WTC11 (cell line): ENCODE measurements around the gene LAMC1. TPM values are rescaled to one million over a fixed set of nuclear protein-coding genes. Genes with fewer than 3 reads are reported as not detected.

Experiments
- ATAC-seq: fragments of 200-7000 bp; cut with Tn5 transposase; 2 replicates; pipeline ENCODE4 v1.10.0; 2021; ENCODE audit warnings: mild to moderate bottlenecking, moderate library complexity
- CTCF ChIA-PET: fragments of 300-600 bp; sonication (Branson Sonifier 250); formaldehyde crosslinking; loops from one replicate; lab custom pipeline; 2021; ENCODE audit warnings: antibody characterized with exemption; lab: Charles Lee
- POLR2A ChIA-PET: fragments of 350-600 bp; sonication (Branson Sonifier 250); formaldehyde crosslinking; loops from one replicate; lab custom pipeline; 2021; ENCODE audit warnings: antibody characterized with exemption; lab: Charles Lee
- DNase-seq: peaks from one replicate; pipeline ENCODE4 v3.0.0; 2021; ENCODE audit warnings: low spot score
- H3K27ac Mint-ChIP-seq: 2 replicates; pipeline ENCODE4 v1.8.0; 2021; ENCODE audit warnings: mixed read lengths
- H3K27me3 Mint-ChIP-seq: 2 replicates; pipeline ENCODE4 v1.8.0; 2021; ENCODE audit warnings: low read depth, mild to moderate bottlenecking, moderate library complexity, mixed read lengths
- H3K36me3 Mint-ChIP-seq: 2 replicates; pipeline ENCODE4 v1.8.0; 2021; ENCODE audit warnings: mixed read lengths
- H3K4me1 Mint-ChIP-seq: 2 replicates; pipeline ENCODE4 v1.8.0; 2022; ENCODE audit warnings: mixed read lengths
- H3K4me3 Mint-ChIP-seq: 2 replicates; pipeline ENCODE4 v1.8.0; 2021; ENCODE audit warnings: mild to moderate bottlenecking, moderate library complexity, mixed read lengths
- H3K9me3 Mint-ChIP-seq: 2 replicates; pipeline ENCODE4 v1.8.0; 2021; ENCODE audit warnings: mixed read lengths
- CREB1 ChIP-seq: sonication (generic); formaldehyde crosslinking; IDR thresholded peaks from 2 replicates; pipeline ENCODE4 v1.8.0; 2023; ENCODE audit warnings: mild to moderate bottlenecking, missing genetic modification reagents
- CREM ChIP-seq: sonication (generic); formaldehyde crosslinking; IDR thresholded peaks from 2 replicates; pipeline ENCODE4 v1.8.1; 2022; ENCODE audit warnings: mild to moderate bottlenecking, missing genetic modification reagents, moderate library complexity
- ELF4 ChIP-seq: sonication (generic); formaldehyde crosslinking; IDR thresholded peaks from 2 replicates; pipeline ENCODE4 v1.8.1; 2022; ENCODE audit warnings: low read depth, mild to moderate bottlenecking, moderate library complexity, missing genetic modification reagents
- HMGA2 ChIP-seq: fragments of 250-450 bp; sonication (Bioruptor Pico); IDR thresholded peaks from 2 replicates; pipeline ENCODE4 v1.4.0; 2021; ENCODE audit warnings: mild to moderate bottlenecking, moderate library complexity
- JAZF1 ChIP-seq: fragments of 250-450 bp; sonication (Bioruptor Pico); IDR thresholded peaks from 2 replicates; pipeline ENCODE4 v1.9.0; 2021; ENCODE audit warnings: moderate library complexity, mild to moderate bottlenecking, inconsistent platforms
- MYBL2 ChIP-seq: sonication (generic); formaldehyde crosslinking; IDR thresholded peaks from 2 replicates; pipeline ENCODE4 v1.8.1; 2023; ENCODE audit warnings: mild to moderate bottlenecking, moderate library complexity, missing genetic modification reagents
- NFE2L1 ChIP-seq: sonication (generic); formaldehyde crosslinking; IDR thresholded peaks from 2 replicates; pipeline ENCODE4 v1.8.1; 2023; ENCODE audit warnings: missing genetic modification reagents
- NR2C2 ChIP-seq: sonication (generic); formaldehyde crosslinking; IDR thresholded peaks from 2 replicates; pipeline ENCODE4 v1.8.0; 2022; ENCODE audit warnings: mild to moderate bottlenecking, missing genetic modification reagents
- SMAD3 ChIP-seq: sonication (generic); formaldehyde crosslinking; IDR thresholded peaks from 2 replicates; pipeline ENCODE4 v1.8.0; 2022; ENCODE audit warnings: missing genetic modification reagents, mild to moderate bottlenecking, borderline replicate concordance
- TP53 ChIP-seq: sonication (generic); formaldehyde crosslinking; IDR thresholded peaks from 2 replicates; pipeline ENCODE4 v1.8.1; 2023; ENCODE audit warnings: mild to moderate bottlenecking, missing genetic modification reagents
- ZBTB21 ChIP-seq: sonication (generic); formaldehyde crosslinking; IDR thresholded peaks from 2 replicates; pipeline ENCODE4 v1.8.1; 2023; ENCODE audit warnings: mild to moderate bottlenecking, missing genetic modification reagents, borderline replicate concordance
- ZNF232 ChIP-seq: sonication (generic); formaldehyde crosslinking; IDR thresholded peaks from 2 replicates; pipeline ENCODE4 v1.8.0; 2022; ENCODE audit warnings: mild to moderate bottlenecking, missing genetic modification reagents
- ZNF263 ChIP-seq: sonication (generic); formaldehyde crosslinking; IDR thresholded peaks from 2 replicates; pipeline ENCODE4 v1.8.1; 2022; ENCODE audit warnings: low read depth, mild to moderate bottlenecking, moderate library complexity, missing genetic modification reagents
- ZNF416 ChIP-seq: fragments of 250-450 bp; sonication (Bioruptor Pico); IDR thresholded peaks from 2 replicates; pipeline ENCODE4 v1.9.0; 2021; ENCODE audit warnings: mild to moderate bottlenecking, inconsistent platforms
- total RNA-seq: library from RNA; stranded (reverse); gene quantifications from 3 replicates; pipeline ENCODE4 v1.2.3, GENCODE V29; 2021
- TF ChIP-seq, protein P1 (sequence below): sonication (generic); formaldehyde crosslinking; IDR thresholded peaks from 2 replicates; pipeline ENCODE4 v1.8.1; 2022; ENCODE audit warnings: low read depth, missing genetic modification reagents, borderline replicate concordance
- TF ChIP-seq, protein P2 (sequence below): sonication (generic); formaldehyde crosslinking; IDR thresholded peaks from 2 replicates; pipeline ENCODE4 v1.8.1; 2023; ENCODE audit warnings: mild to moderate bottlenecking, missing genetic modification reagents, moderate library complexity
- TF ChIP-seq, protein P3 (sequence below): fragments of 200-600 bp; IDR thresholded peaks from 2 replicates; pipeline ENCODE4 v1.8.0; 2022; ENCODE audit warnings: antibody characterized with exemption
- TF ChIP-seq, protein P4 (sequence below): sonication (generic); formaldehyde crosslinking; IDR thresholded peaks from 2 replicates; pipeline ENCODE4 v1.8.1; 2023; ENCODE audit warnings: mild to moderate bottlenecking, missing genetic modification reagents, moderate library complexity
- TF ChIP-seq, protein P5 (sequence below): sonication (generic); formaldehyde crosslinking; conservative IDR thresholded peaks from 2 replicates; pipeline ENCODE4 v1.8.1; 2022; ENCODE audit warnings: mild to moderate bottlenecking, missing genetic modification reagents
- TF ChIP-seq, protein P6 (sequence below): sonication (generic); formaldehyde crosslinking; IDR thresholded peaks from 2 replicates; pipeline ENCODE4 v1.8.1; 2023; ENCODE audit warnings: mild to moderate bottlenecking, missing genetic modification reagents
- TF ChIP-seq, protein P7 (sequence below): fragments of 250-450 bp; sonication (Bioruptor Pico); IDR thresholded peaks from 2 replicates; pipeline ENCODE4 v1.9.0; 2021; ENCODE audit warnings: moderate library complexity, mild to moderate bottlenecking, inconsistent platforms, borderline replicate concordance
- TF ChIP-seq, protein P8 (sequence below): fragments of 250-450 bp; sonication (Bioruptor Pico); IDR thresholded peaks from 2 replicates; pipeline ENCODE4 v1.9.0; 2021; ENCODE audit warnings: mild to moderate bottlenecking, borderline replicate concordance

LAMC1 gene
- total RNA-seq, 1 experiment from 2014 or later = 162 TPM

DNA sequence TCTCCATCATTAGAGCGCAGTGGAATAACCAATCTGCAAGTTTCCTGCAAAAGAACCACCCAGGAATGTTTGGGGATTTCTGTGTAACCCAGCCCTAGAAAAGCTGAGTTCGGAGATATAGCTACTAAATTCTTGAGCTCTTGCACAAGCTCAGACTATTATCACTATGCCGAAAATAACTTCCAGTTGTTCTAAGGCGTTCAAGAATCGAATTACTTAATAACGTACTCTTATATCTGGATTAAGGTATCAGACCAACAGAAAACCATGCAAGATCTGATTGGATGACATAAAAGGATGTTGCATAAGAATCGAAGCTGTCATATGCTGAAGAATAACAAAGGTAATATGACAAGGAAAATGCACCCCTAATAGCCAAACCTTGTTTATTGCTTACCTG lies 155.3 kb downstream of the LAMC1 start:
- Mint-ChIP-seq H3K27ac (no peak overlapping the region), H3K36me3 (no peaks in the 10 kb centered on the region), H3K4me1 (peaks cover 18% of the 10 kb centered on the region), H3K27me3 (no peaks in the 10 kb centered on the region), H3K4me3 (no peak overlapping the region)
- ChIA-PET POLR2A (no interaction called here), CTCF (no interaction called here)
- ATAC-seq (no peak), DNase-seq (no peak)
- TF ChIP-seq CREB1 (CRISPR knock-in tag) (no peak), NR2C2 (no peak), NFE2L1 (CRISPR knock-in tag) (no peak), ZNF232 (CRISPR knock-in tag) (no peak), CREM (CRISPR knock-in tag) (no peak), HMGA2 (CRISPR knock-in tag) (no peak)
- TF ChIP-seq, protein P1, sequence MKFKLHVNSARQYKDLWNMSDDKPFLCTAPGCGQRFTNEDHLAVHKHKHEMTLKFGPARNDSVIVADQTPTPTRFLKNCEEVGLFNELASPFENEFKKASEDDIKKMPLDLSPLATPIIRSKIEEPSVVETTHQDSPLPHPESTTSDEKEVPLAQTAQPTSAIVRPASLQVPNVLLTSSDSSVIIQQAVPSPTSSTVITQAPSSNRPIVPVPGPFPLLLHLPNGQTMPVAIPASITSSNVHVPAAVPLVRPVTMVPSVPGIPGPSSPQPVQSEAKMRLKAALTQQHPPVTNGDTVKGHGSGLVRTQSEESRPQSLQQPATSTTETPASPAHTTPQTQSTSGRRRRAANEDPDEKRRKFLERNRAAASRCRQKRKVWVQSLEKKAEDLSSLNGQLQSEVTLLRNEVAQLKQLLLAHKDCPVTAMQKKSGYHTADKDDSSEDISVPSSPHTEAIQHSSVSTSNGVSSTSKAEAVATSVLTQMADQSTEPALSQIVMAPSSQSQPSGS (CRISPR knock-in tag) = no peak
- TF ChIP-seq, protein P2, sequence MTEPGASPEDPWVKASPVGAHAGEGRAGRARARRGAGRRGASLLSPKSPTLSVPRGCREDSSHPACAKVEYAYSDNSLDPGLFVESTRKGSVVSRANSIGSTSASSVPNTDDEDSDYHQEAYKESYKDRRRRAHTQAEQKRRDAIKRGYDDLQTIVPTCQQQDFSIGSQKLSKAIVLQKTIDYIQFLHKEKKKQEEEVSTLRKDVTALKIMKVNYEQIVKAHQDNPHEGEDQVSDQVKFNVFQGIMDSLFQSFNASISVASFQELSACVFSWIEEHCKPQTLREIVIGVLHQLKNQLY = no peak
- TF ChIP-seq, protein P3, sequence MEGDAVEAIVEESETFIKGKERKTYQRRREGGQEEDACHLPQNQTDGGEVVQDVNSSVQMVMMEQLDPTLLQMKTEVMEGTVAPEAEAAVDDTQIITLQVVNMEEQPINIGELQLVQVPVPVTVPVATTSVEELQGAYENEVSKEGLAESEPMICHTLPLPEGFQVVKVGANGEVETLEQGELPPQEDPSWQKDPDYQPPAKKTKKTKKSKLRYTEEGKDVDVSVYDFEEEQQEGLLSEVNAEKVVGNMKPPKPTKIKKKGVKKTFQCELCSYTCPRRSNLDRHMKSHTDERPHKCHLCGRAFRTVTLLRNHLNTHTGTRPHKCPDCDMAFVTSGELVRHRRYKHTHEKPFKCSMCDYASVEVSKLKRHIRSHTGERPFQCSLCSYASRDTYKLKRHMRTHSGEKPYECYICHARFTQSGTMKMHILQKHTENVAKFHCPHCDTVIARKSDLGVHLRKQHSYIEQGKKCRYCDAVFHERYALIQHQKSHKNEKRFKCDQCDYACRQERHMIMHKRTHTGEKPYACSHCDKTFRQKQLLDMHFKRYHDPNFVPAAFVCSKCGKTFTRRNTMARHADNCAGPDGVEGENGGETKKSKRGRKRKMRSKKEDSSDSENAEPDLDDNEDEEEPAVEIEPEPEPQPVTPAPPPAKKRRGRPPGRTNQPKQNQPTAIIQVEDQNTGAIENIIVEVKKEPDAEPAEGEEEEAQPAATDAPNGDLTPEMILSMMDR = no peak
- TF ChIP-seq, protein P4, sequence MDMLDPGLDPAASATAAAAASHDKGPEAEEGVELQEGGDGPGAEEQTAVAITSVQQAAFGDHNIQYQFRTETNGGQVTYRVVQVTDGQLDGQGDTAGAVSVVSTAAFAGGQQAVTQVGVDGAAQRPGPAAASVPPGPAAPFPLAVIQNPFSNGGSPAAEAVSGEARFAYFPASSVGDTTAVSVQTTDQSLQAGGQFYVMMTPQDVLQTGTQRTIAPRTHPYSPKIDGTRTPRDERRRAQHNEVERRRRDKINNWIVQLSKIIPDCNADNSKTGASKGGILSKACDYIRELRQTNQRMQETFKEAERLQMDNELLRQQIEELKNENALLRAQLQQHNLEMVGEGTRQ = no peak
- TF ChIP-seq, protein P5, sequence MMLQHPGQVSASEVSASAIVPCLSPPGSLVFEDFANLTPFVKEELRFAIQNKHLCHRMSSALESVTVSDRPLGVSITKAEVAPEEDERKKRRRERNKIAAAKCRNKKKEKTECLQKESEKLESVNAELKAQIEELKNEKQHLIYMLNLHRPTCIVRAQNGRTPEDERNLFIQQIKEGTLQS (CRISPR knock-in tag) = no peak
- TF ChIP-seq, protein P6, sequence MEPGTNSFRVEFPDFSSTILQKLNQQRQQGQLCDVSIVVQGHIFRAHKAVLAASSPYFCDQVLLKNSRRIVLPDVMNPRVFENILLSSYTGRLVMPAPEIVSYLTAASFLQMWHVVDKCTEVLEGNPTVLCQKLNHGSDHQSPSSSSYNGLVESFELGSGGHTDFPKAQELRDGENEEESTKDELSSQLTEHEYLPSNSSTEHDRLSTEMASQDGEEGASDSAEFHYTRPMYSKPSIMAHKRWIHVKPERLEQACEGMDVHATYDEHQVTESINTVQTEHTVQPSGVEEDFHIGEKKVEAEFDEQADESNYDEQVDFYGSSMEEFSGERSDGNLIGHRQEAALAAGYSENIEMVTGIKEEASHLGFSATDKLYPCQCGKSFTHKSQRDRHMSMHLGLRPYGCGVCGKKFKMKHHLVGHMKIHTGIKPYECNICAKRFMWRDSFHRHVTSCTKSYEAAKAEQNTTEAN (CRISPR knock-in tag) = no peak
- TF ChIP-seq, all 79 proteins: peak for 0
- H3K9me3 Mint-ChIP-seq = peaks cover 4% of the 10 kb centered on the region

DNA sequence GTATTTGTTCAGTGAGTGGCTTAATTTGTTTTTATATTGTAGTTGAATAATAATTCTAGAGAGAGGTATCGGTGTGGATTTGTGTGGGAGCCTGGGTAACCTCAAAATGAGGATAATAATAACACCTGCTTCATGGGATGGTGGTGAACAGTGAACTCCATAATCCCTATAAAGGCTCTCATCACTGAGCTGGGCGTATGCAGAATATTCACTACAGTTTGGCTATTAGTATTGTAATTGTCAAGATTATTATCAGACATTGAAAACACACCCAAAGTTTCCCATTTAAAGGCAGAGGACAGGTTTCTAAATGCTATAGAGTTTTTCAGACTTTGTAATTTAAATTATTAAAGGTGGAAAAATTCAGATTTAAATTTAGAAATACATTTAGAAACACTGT lies 155.8 kb downstream of the LAMC1 start:
- no peak overlapping the region for H3K4me3 Mint-ChIP-seq
- H3K4me1 Mint-ChIP-seq = peaks cover 18% of the 10 kb centered on the region
- DNase-seq (no peak), ATAC-seq (no peak)
- H3K36me3 Mint-ChIP-seq = no peaks in the 10 kb centered on the region
- peaks cover 4% of the 10 kb centered on the region for H3K9me3 Mint-ChIP-seq
- no peak overlapping the region for H3K27ac Mint-ChIP-seq
- CTCF ChIA-PET = no interaction called here
- POLR2A ChIA-PET = no interaction called here
- H3K27me3 Mint-ChIP-seq = no peaks in the 10 kb centered on the region
- TF ChIP-seq TP53 (CRISPR knock-in tag) (no peak), JAZF1 (no peak), ZBTB21 (CRISPR knock-in tag) (no peak), ZNF416 (CRISPR knock-in tag) (no peak), SMAD3 (no peak), CREM (CRISPR knock-in tag) (no peak), ZNF232 (CRISPR knock-in tag) (no peak), MYBL2 (CRISPR knock-in tag) (no peak), ELF4 (CRISPR knock-in tag) (no peak), ZNF263 (CRISPR knock-in tag) (no peak)
- TF ChIP-seq, protein P7, sequence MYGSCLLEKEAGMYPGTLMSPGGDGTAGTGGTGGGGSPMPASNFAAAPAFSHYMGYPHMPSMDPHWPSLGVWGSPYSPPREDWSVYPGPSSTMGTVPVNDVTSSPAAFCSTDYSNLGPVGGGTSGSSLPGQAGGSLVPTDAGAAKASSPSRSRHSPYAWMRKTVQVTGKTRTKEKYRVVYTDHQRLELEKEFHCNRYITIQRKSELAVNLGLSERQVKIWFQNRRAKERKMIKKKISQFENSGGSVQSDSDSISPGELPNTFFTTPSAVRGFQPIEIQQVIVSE = no peak
- TF ChIP-seq, protein P2 = no peak
- TF ChIP-seq, protein P8, sequence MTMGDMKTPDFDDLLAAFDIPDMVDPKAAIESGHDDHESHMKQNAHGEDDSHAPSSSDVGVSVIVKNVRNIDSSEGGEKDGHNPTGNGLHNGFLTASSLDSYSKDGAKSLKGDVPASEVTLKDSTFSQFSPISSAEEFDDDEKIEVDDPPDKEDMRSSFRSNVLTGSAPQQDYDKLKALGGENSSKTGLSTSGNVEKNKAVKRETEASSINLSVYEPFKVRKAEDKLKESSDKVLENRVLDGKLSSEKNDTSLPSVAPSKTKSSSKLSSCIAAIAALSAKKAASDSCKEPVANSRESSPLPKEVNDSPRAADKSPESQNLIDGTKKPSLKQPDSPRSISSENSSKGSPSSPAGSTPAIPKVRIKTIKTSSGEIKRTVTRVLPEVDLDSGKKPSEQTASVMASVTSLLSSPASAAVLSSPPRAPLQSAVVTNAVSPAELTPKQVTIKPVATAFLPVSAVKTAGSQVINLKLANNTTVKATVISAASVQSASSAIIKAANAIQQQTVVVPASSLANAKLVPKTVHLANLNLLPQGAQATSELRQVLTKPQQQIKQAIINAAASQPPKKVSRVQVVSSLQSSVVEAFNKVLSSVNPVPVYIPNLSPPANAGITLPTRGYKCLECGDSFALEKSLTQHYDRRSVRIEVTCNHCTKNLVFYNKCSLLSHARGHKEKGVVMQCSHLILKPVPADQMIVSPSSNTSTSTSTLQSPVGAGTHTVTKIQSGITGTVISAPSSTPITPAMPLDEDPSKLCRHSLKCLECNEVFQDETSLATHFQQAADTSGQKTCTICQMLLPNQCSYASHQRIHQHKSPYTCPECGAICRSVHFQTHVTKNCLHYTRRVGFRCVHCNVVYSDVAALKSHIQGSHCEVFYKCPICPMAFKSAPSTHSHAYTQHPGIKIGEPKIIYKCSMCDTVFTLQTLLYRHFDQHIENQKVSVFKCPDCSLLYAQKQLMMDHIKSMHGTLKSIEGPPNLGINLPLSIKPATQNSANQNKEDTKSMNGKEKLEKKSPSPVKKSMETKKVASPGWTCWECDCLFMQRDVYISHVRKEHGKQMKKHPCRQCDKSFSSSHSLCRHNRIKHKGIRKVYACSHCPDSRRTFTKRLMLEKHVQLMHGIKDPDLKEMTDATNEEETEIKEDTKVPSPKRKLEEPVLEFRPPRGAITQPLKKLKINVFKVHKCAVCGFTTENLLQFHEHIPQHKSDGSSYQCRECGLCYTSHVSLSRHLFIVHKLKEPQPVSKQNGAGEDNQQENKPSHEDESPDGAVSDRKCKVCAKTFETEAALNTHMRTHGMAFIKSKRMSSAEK (CRISPR knock-in tag) = no peak
